ENCODE results near the gene MIX23. TPM values are rescaled to one million over a fixed set of nuclear protein-coding genes. Genes with fewer than 3 reads are reported as not detected.

MIX23 gene
- total RNA-seq, 1 donor from 2014 or later, result 104 TPM

- no peaks in the 10 kb centered on the region for H3K27me3 Mint-ChIP-seq (ENCODE audit: insufficient read depth, low read depth)
- H3K27ac ChIP-seq, result no peak overlapping the region
- peaks cover 3% of the 10 kb centered on the region for H3K36me3 Mint-ChIP-seq
- H3K4me1 ChIP-seq, result peaks cover 4% of the 10 kb centered on the region
- no peak overlapping the region for H2AFZ ChIP-seq (replicated peaks)
- no peaks in the 10 kb centered on the region for H3K27me3 ChIP-seq
- no peaks in the 10 kb centered on the region for H3K9me3 ChIP-seq (ENCODE audit: low read depth)
- H3K4me3 ChIP-seq, result no peak overlapping the region
- no peak overlapping the region for H3K9ac ChIP-seq
- no peak overlapping the region for H3K4me3 Mint-ChIP-seq
- H3K4me2 ChIP-seq, result no peak overlapping the region
- H3K36me3 ChIP-seq, result no peaks in the 10 kb centered on the region
- H3K27ac Mint-ChIP-seq, result no peak overlapping the region
- no peak for DNase-seq (ENCODE audit: low spot score)
- H3K9me3 Mint-ChIP-seq, result no peaks in the 10 kb centered on the region
- H4K20me1 ChIP-seq (ENCODE audit: low read depth), result no peaks in the 10 kb centered on the region
- peaks cover 24% of the 10 kb centered on the region for H3K79me2 ChIP-seq (ENCODE audit: low read depth)
- TF ChIP-seq, protein P1, sequence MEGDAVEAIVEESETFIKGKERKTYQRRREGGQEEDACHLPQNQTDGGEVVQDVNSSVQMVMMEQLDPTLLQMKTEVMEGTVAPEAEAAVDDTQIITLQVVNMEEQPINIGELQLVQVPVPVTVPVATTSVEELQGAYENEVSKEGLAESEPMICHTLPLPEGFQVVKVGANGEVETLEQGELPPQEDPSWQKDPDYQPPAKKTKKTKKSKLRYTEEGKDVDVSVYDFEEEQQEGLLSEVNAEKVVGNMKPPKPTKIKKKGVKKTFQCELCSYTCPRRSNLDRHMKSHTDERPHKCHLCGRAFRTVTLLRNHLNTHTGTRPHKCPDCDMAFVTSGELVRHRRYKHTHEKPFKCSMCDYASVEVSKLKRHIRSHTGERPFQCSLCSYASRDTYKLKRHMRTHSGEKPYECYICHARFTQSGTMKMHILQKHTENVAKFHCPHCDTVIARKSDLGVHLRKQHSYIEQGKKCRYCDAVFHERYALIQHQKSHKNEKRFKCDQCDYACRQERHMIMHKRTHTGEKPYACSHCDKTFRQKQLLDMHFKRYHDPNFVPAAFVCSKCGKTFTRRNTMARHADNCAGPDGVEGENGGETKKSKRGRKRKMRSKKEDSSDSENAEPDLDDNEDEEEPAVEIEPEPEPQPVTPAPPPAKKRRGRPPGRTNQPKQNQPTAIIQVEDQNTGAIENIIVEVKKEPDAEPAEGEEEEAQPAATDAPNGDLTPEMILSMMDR (IDR thresholded peaks at IDR 0.05), result no peak
- no peak for TF ChIP-seq EZH2phosphoT487 (IDR thresholded peaks at IDR 0.05)
- no peak for TF ChIP-seq EZH2 (IDR thresholded peaks at IDR 0.05)
- H3K4me1 Mint-ChIP-seq, result peaks cover 13% of the 10 kb centered on the region
- no peaks in the 10 kb centered on the region for H3F3A ChIP-seq (ENCODE audit: low read depth)
Observed at GRCh38 chr3:122410639-122411038, 27.6 kb upstream of the MIX23 start.

GRCh38 chr3:122410111-122410510, 27.1 kb upstream of the MIX23 start:
- H3K27me3 Mint-ChIP-seq (ENCODE audit: insufficient read depth, low read depth), result no peaks in the 10 kb centered on the region
- no peak overlapping the region for H3K4me3 Mint-ChIP-seq
- DNase-seq (ENCODE audit: low spot score), result no peak
- Histone ChIP-seq H3K36me3 (no peaks in the 10 kb centered on the region), H3K4me1 (peaks cover 3% of the 10 kb centered on the region), H3K4me2 (no peak overlapping the region), H4K20me1 (ENCODE audit: low read depth) (no peaks in the 10 kb centered on the region), H3K79me2 (ENCODE audit: low read depth) (peaks cover 18% of the 10 kb centered on the region), H3K9me3 (ENCODE audit: low read depth) (no peaks in the 10 kb centered on the region), H3K27ac (no peak overlapping the region), H2AFZ (replicated peaks) (no peak overlapping the region), H3K9ac (no peak overlapping the region), H3F3A (ENCODE audit: low read depth) (no peaks in the 10 kb centered on the region), H3K27me3 (no peaks in the 10 kb centered on the region), H3K4me3 (no peak overlapping the region)
- no peak for TF ChIP-seq EZH2phosphoT487 (IDR thresholded peaks at IDR 0.05)
- TF ChIP-seq EZH2 (IDR thresholded peaks at IDR 0.05), result no peak
- TF ChIP-seq, protein P1 (IDR thresholded peaks at IDR 0.05), result no peak
- no peaks in the 10 kb centered on the region for H3K9me3 Mint-ChIP-seq
- peaks cover 3% of the 10 kb centered on the region for H3K36me3 Mint-ChIP-seq
- no peak overlapping the region for H3K27ac Mint-ChIP-seq
- H3K4me1 Mint-ChIP-seq, result peaks cover 10% of the 10 kb centered on the region

DNA sequence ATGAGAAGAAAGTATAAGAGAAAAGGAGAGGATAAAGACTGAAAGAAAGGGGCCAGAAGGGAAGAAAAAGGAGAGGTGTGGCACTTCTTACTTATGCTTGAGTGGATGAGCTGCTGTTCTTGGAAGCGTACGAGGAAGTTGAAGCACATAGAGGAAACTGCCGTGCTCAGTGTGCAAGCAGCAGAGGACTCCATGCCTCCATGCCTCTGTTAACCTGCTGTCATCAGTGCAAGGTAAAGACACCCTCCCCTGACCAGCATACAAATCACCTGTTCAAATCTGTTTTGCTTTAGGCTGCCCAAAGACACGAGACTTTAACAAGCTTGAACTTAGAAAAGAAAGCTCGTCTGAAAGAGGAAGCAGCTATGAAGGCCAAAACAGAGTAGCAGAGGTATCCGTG, 26.4 kb upstream of the MIX23 start:
- H3K4me1 Mint-ChIP-seq, result peaks cover 4% of the 10 kb centered on the region
- no peaks in the 10 kb centered on the region for H3K36me3 ChIP-seq
- H3K27me3 Mint-ChIP-seq (ENCODE audit: insufficient read depth, low read depth), result no peaks in the 10 kb centered on the region

More for the DNA sequence above, 26.4 kb upstream of the MIX23 start:
- Histone ChIP-seq H4K20me1 (ENCODE audit: low read depth) (no peaks in the 10 kb centered on the region), H3F3A (ENCODE audit: low read depth) (no peaks in the 10 kb centered on the region), H3K4me1 (no peaks in the 10 kb centered on the region), H3K27ac (no peak overlapping the region), H3K27me3 (no peaks in the 10 kb centered on the region), H3K79me2 (ENCODE audit: low read depth) (peaks cover 12% of the 10 kb centered on the region), H3K9ac (no peak overlapping the region), H2AFZ (replicated peaks) (no peak overlapping the region), H3K9me3 (ENCODE audit: low read depth) (no peaks in the 10 kb centered on the region), H3K4me2 (peak overlapping the region; percentile 27), H3K4me3 (no peak overlapping the region)
- no peak for DNase-seq (ENCODE audit: low spot score)
- no peak overlapping the region for H3K4me3 Mint-ChIP-seq
- peaks cover 3% of the 10 kb centered on the region for H3K36me3 Mint-ChIP-seq
- no peaks in the 10 kb centered on the region for H3K9me3 Mint-ChIP-seq
- TF ChIP-seq EZH2phosphoT487 (IDR thresholded peaks at IDR 0.05) (no peak), EZH2 (IDR thresholded peaks at IDR 0.05) (no peak)
- TF ChIP-seq, protein P1 (IDR thresholded peaks at IDR 0.05), result no peak
- no peak overlapping the region for H3K27ac Mint-ChIP-seq
